HL-60 (cell line): Measurements from ENCODE around the gene VAMP8.

Experiments
- TF ChIP-seq, protein P1 (sequence below): IDR thresholded peaks from one replicate; pipeline ENCODE4 v1.5.1; 2011; ENCODE audit warnings: low read length, control low read depth, inconsistent platforms; ENCODE audit not compliant: insufficient read depth
- TF ChIP-seq, protein P2 (sequence below): IDR thresholded peaks from 2 replicates; pipeline ENCODE4 v1.6.1; 2012; ENCODE audit warnings: low read depth; ENCODE audit not compliant: insufficient replicate concordance

- TF ChIP-seq, protein P1, sequence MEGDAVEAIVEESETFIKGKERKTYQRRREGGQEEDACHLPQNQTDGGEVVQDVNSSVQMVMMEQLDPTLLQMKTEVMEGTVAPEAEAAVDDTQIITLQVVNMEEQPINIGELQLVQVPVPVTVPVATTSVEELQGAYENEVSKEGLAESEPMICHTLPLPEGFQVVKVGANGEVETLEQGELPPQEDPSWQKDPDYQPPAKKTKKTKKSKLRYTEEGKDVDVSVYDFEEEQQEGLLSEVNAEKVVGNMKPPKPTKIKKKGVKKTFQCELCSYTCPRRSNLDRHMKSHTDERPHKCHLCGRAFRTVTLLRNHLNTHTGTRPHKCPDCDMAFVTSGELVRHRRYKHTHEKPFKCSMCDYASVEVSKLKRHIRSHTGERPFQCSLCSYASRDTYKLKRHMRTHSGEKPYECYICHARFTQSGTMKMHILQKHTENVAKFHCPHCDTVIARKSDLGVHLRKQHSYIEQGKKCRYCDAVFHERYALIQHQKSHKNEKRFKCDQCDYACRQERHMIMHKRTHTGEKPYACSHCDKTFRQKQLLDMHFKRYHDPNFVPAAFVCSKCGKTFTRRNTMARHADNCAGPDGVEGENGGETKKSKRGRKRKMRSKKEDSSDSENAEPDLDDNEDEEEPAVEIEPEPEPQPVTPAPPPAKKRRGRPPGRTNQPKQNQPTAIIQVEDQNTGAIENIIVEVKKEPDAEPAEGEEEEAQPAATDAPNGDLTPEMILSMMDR: no peak
- TF ChIP-seq, protein P2, sequence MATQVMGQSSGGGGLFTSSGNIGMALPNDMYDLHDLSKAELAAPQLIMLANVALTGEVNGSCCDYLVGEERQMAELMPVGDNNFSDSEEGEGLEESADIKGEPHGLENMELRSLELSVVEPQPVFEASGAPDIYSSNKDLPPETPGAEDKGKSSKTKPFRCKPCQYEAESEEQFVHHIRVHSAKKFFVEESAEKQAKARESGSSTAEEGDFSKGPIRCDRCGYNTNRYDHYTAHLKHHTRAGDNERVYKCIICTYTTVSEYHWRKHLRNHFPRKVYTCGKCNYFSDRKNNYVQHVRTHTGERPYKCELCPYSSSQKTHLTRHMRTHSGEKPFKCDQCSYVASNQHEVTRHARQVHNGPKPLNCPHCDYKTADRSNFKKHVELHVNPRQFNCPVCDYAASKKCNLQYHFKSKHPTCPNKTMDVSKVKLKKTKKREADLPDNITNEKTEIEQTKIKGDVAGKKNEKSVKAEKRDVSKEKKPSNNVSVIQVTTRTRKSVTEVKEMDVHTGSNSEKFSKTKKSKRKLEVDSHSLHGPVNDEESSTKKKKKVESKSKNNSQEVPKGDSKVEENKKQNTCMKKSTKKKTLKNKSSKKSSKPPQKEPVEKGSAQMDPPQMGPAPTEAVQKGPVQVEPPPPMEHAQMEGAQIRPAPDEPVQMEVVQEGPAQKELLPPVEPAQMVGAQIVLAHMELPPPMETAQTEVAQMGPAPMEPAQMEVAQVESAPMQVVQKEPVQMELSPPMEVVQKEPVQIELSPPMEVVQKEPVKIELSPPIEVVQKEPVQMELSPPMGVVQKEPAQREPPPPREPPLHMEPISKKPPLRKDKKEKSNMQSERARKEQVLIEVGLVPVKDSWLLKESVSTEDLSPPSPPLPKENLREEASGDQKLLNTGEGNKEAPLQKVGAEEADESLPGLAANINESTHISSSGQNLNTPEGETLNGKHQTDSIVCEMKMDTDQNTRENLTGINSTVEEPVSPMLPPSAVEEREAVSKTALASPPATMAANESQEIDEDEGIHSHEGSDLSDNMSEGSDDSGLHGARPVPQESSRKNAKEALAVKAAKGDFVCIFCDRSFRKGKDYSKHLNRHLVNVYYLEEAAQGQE: no peak
These were observed 11.8 kb downstream of the VAMP8 start for GRCh38 chr2:85589181-85589580.
